NCI-H146 (cell line): ENCODE measurements around the gene PTGER2.

Experiments
- DNase-seq: peaks from one replicate; lab custom pipeline; 2025; lab: John Stamatoyannopoulos, UW

The PTGER2 gene

DNA sequence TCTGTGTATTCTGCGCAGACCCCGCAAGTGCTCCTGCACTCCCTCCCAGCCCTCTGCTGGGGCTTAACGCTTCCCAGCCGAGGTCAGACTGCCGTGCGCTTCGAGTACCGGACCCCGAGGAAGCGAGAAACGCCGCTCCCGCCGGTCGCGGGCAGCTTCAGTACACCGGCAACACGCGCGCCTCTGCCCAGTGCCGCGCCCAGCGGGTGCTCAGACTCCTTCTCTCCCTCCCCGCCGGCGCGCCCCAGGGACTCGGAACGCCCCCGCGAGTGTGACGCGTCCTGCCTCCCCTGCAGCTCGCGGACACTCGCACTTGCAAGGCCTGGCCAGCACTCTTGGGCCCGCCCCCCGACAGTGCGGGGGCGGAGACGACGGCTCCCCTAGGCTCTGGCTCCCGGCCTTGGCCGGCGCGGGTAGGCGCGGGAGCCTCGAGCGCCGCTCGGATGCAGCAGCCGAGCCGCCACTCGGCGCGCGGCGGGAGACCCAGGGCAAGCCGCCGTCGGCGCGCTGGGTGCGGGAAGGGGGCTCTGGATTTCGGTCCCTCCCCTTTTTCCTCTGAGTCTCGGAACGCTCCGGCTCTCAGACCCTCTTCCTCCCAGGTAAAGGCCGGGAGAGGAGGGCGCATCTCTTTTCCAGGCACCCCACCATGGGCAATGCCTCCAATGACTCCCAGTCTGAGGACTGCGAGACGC is at the start of gene PTGER2:
TSS of gene PTGER2 (plus strand) at position 410 of the 692 bp plus-strand sequence. CDS start at position 647, 237 bp downstream.
- DNase-seq: peak; percentile 65

- no peak for DNase-seq
Observed at GRCh38 chr14:52265253-52265652, 48.9 kb upstream of the PTGER2 start.

GRCh38 chr14:52266179-52266578 is 47.9 kb upstream of the PTGER2 start:
- no peak for DNase-seq

DNA sequence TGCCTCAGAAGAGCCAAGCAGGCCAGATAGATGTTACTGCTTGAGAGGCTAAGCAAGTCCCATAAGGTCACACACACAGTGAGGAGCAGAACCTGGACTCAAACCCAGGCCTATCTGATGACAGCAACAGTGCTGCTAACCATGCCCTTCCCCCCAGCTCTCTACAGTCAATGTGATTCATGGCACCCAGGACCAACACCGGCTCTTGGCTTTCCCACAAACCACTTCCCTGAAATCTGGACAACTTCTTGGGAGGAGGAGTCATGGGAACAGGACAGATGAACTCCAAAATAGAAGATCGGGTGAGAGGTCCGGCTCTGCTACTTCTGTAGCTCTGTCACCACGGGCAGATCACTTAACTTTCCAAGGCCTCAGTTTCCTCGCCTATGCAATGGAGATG is 47.3 kb upstream of the PTGER2 start:
- no peak for DNase-seq

GRCh38 chr14:52267501-52268278 is 46.4 kb upstream of the PTGER2 start, which contains the start of gene PTGDR:
Gene PTGDR, plus strand, starts transcription at chr14:52267698. Its CDS starts 117 bp downstream, at chr14:52267815.
- DNase-seq: no peak

- DNase-seq: no peak
Observed at GRCh38 chr14:52268279-52269061, 45.6 kb upstream of the PTGER2 start.

- DNase-seq: no peak
Observed at GRCh38 chr14:52269100-52269499, 45.0 kb upstream of the PTGER2 start.

GRCh38 chr14:52269982-52270381 is 44.1 kb upstream of the PTGER2 start:
- DNase-seq: no peak

DNA sequence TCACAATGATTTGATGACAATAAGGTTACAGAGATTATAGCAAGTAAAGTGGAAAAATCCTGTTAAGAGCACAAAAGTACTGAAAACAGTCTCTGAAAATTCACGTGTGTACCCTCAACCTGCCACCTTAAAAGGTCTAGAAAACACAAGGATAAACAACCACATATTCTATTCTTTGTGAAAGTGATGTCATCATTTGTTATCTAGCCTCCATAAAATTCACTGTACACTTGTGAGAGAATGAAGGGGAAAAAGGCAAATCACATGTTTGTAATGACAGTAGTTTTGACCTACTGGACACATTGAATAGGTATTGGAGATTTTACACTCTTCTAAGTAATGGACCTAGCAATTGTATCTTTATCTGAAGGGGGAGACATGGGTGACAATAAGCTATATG is 42.6 kb upstream of the PTGER2 start:
- no peak for DNase-seq

DNA sequence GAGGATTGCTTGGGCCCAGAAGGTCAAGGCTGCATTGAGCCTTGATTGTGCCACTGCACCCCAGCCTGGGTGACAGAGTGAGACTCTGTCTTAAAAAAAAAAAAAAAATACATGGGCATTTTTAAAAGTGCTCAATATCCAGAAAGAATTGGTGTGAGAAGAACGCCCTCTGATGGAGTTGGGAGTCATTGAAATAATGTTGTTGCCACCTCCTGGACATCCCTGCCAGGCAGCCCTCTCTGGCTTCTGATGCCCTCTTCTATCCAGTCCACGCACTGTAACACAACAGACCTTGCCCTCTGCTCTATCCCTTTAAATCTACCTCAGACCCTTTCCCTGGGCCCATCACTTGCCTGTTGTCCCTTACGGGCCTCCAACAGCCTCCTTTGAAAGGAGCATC is 41.7 kb upstream of the PTGER2 start:
- peak; percentile 3 for DNase-seq

DNA sequence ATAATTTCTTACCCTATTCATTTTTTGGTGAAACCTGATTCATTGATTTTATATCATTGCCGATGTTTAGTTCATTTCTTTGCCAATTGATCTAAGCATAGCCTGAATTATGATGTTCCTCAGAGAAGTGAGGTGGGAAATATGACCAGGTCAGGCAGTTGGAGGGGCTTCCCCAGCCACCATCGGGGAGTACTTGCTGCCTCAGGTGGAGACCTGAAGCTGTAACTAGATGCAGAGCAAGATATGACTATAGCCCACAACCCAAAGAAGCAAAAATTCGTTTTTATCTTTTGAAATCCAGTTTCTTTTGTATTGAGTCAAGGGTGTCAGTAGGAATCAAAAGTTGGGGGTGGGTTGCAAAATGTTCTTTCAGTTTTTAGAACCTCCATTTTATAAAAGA is 38.7 kb upstream of the PTGER2 start:
- no peak for DNase-seq

DNA sequence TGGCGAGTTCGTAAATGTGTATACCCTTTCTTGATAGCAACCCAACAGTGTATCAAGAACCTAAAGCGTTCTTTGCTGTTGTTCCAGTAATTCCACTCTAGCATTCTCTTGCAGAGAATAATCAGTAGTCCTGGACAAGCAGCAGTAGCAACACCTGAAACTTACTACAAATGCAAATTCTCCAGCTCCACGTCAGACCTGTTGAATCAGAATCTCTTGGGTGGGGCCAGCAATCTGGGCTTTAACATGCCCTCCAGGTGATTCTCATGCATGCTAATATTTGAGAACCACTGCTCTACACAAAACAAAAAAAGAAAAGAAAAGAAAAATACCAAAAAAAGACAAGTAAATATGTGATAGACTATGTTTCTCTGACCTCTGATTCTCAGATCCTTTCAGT is 36.6 kb upstream of the PTGER2 start:
- no peak for DNase-seq

- no peak for DNase-seq
Observed at GRCh38 chr14:52279408-52279807, 34.7 kb upstream of the PTGER2 start.

GRCh38 chr14:52283099-52283498 is 31.0 kb upstream of the PTGER2 start:
- DNase-seq: no peak

GRCh38 chr14:52286661-52287649 is 27.2 kb upstream of the PTGER2 start:
- no peak for DNase-seq

DNA sequence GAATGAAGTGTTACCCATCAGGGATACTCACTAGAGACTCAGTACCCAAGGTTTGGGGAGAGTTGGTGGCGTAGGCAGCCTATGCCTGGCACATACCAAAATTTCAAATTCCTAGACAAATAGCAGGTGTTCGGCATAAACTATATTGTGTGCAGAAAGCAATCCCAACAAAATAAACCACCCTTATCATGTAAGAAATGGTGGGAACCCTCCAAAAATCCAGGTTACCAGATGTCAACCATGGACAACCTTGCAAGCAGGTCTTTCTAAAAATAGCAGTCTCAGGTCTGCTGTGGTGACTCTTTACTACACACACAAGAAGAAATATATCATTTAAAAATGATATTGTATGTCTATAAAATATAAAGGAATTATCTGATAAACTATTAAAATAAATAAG is 17.7 kb upstream of the PTGER2 start:
- no peak for DNase-seq

DNA sequence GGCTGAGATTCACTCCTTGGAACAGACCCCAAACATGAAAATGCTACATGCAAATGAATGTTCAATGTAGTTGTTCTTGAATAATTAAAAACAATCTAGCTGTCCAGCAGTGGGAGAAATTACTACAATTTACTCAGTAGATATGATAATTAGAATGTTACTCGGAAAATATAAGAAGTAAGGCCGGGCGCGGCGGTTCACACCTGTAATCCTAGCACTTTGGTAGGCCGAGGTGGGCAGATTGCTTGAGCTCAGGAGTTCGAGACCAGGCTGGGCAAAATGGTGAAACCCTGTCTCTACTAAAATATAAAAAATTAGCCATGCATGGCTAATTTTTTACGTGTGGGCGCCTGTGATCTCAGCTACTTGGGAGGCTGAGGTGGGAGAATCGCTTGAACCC is 15.3 kb upstream of the PTGER2 start:
- DNase-seq: no peak

DNA sequence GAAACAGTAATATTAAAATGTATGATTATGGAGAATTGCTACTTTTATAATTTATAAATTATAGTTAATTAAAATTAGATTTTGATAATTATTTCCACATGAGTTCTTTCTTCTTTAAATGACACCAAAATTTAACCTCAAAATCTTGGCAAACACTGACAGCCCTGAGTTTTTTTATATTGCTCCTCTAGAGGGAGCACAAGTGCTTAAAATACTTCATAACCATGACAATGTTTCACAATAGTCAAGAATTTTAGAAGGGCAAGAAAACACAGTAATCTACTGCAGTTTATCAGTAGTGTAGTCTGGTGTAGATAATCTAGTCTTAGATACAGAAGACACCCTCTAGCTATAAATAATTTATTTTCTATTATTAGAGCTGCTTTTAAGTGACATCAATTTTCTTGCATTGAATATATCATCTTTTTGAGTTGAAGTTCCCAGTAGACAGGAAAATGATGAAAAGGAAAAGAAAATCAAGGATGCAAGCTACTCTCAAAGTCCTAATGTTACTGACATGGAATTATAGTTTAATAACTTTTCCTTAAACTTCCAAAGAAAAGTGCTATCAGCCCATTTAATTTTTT is 14.3 kb upstream of the PTGER2 start:
- peak; percentile 34 for DNase-seq

DNA sequence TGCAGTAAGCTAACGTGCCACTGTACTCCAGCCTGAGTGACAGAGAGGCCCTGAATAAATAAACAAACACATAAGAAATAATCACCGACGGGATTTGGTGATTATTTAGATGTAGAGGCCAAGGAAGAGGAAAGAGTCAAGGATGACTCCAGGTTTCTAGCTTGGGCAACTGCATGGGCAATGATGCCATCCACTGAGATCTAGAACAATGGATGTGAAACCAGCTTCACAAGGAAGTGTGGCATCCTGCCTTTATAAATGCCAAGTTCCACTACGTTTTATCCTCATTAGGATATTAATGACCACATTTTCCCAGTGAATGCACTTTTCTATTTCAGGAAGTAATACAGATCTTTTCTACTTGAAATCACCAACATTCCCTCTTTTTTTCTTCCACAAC is 10.9 kb upstream of the PTGER2 start:
- no peak for DNase-seq

DNA sequence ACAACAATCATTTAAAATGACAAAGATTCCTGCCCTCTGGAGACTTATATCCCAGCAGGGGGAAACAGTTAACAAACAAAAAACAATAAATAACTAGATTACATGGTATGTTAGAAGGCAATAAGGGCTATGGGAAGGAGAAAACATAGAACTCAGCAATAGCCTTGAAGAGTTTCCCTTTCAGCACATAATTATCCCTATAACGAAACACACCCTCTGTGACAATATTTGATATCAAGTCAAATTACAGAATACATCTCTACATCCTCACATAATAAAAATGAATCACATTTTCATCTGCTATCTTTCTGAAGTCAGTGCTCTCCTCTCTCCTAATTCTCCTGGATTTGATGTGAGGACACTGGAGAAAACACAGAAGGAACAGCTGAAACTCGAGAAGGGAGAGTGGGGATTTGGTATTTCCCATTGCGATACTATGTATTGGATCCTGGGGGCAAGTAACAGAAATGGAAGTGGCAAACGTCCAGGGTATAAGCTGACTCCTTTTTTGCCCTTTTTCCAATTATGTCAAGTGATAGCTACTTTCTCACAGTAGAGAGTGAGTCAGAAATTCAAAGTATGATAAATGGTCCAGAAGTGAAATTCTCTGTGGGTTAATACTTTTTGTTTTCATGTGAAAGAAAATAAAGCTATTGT is 9.7 kb upstream of the PTGER2 start:
- DNase-seq: no peak

DNA sequence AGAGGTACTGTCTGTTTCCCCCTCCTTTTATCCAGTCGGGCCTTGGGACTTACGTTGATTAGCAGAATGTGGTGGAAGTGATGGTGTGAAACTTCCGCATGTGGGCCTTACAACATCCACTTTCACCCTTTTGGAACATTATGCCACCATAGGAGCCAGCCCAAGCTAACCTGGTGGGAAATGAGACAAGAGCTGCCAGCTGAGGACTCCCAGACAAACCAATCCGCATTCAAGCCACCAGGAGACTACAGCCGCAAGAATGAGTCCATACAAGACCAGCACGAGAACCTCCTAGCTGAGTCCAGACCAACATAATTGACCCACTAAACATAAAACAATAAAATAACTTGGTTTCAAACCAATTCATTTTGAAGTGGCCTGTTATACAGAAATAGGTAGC is 9.1 kb upstream of the PTGER2 start:
- no peak for DNase-seq
